ENCODE data around the gene MELTF. TPM values are rescaled to one million over a fixed set of nuclear protein-coding genes. Genes with fewer than 3 reads are reported as not detected.

MELTF gene
- total RNA-seq, 1 experiment from 2014 or later, result 18.7 TPM

GRCh38 chr3:197009532-197010019 lies 20.0 kb downstream of the MELTF start:
- intact Hi-C loops (cut with micrococcal nuclease; ENCODE audit: unreplicated experiment), result no loop called here
- BruUV-seq (replicated peaks), result no TSS peak
- CTCF ChIA-PET, result no interaction called here

DNA sequence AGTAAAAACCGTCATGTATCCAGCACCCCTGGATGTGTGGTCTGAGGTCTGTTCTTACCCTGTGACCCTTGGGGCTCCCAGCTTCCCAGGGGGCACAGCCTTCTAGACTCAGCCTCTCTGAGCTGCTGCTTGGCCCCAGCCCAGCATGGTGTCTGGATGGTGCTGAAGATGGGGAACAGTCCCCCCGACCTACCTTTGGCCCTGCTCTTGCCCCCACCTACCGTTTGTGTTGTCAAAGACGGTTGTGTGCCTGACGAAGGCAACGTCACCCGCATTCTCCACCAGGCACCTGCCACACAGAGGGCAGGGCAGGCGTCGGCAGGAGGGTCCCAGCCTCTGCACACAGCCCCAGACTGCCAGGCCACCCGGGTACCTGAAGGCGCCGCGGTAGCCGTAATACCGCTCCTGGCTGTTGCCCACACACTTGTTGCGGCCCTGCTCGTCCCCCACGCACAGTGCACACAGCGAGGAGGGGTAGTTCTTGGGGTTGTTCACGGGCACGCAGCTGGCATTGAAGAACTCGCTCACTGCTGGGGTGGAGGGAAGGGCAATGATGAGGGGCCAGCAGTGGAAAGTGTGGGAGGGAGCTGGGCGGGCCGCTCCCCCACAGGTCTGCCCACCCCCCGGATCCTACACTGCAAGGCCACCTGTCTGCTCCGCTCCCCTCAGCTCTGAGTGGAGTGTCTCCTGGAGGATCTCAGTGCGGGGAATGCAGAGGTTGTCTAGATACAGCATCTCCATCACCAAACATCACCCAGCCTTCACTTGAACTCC lies 21.0 kb downstream of the MELTF start:
- Histone ChIP-seq H3K4me3 (ENCODE audit: low read depth in 2 of 2, low read length in 2 of 2) (no peak overlapping the region), H3K36me3 (ENCODE audit: control insufficient read depth, insufficient read depth, low read length) (no peaks in the 10 kb centered on the region), H3K27me3 (ENCODE audit: control insufficient read depth, insufficient read depth, low read length) (no peaks in the 10 kb centered on the region), H3K27ac (ENCODE audit: low read length) (no peak overlapping the region), H3K4me1 (ENCODE audit: control insufficient read depth, insufficient read depth, low read length) (peaks cover 4% of the 10 kb centered on the region; the same call in 1 of the 2 replicates), H3K9me3 (ENCODE audit: control insufficient read depth, insufficient read depth, low read depth, low read length) (no peaks in the 10 kb centered on the region)
- ChIA-PET POLR2A (no interaction called here), CTCF (no interaction called here)
- no peak for ATAC-seq
- intact Hi-C loops (cut with micrococcal nuclease; ENCODE audit: unreplicated experiment) (no loop called here), in situ Hi-C loops (cut with HindIII; ENCODE audit: low pct_unique_long_range_greater_than_20kb, low sequenced_read_pairs) (no loop called here)
- DNase-seq (ENCODE audit: low read depth, low spot score), result no peak
- TF ChIP-seq TCF7L2 (IDR thresholded peaks at IDR 0.05; ENCODE audit: low read depth, low read length) (no peak), SIN3A (IDR thresholded peaks at IDR 0.05; ENCODE audit: borderline replicate concordance, insufficient read depth, low read depth, low read length) (no peak), CTCF (IDR thresholded peaks at IDR 0.05) (no peak), POLR2AphosphoS5 (IDR thresholded peaks at IDR 0.05; ENCODE audit: low read depth, low read length) (no peak)
- TF ChIP-seq, protein P1, sequence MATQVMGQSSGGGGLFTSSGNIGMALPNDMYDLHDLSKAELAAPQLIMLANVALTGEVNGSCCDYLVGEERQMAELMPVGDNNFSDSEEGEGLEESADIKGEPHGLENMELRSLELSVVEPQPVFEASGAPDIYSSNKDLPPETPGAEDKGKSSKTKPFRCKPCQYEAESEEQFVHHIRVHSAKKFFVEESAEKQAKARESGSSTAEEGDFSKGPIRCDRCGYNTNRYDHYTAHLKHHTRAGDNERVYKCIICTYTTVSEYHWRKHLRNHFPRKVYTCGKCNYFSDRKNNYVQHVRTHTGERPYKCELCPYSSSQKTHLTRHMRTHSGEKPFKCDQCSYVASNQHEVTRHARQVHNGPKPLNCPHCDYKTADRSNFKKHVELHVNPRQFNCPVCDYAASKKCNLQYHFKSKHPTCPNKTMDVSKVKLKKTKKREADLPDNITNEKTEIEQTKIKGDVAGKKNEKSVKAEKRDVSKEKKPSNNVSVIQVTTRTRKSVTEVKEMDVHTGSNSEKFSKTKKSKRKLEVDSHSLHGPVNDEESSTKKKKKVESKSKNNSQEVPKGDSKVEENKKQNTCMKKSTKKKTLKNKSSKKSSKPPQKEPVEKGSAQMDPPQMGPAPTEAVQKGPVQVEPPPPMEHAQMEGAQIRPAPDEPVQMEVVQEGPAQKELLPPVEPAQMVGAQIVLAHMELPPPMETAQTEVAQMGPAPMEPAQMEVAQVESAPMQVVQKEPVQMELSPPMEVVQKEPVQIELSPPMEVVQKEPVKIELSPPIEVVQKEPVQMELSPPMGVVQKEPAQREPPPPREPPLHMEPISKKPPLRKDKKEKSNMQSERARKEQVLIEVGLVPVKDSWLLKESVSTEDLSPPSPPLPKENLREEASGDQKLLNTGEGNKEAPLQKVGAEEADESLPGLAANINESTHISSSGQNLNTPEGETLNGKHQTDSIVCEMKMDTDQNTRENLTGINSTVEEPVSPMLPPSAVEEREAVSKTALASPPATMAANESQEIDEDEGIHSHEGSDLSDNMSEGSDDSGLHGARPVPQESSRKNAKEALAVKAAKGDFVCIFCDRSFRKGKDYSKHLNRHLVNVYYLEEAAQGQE (IDR thresholded peaks at IDR 0.05; ENCODE audit: insufficient read depth in 1 of 2, low read depth in 2 of 2, low read length in 1 of 2), result no peak
- no TSS peak for BruUV-seq (replicated peaks)

More at GRCh38 chr3:197009532-197010019, 20.0 kb downstream of the MELTF start:
- Histone ChIP-seq H3K4me1 (ENCODE audit: control insufficient read depth, insufficient read depth, low read length) (no peaks in the 10 kb centered on the region), H3K4me3 (ENCODE audit: low read depth in 2 of 2, low read length in 2 of 2) (no peak overlapping the region), H3K27ac (ENCODE audit: low read length) (no peak overlapping the region), H3K9me3 (ENCODE audit: control insufficient read depth, insufficient read depth, low read depth, low read length) (no peaks in the 10 kb centered on the region), H3K27me3 (ENCODE audit: control insufficient read depth, insufficient read depth, low read length) (no peaks in the 10 kb centered on the region), H3K36me3 (ENCODE audit: control insufficient read depth, insufficient read depth, low read length) (no peaks in the 10 kb centered on the region)
- DNase-seq (ENCODE audit: low read depth, low spot score) (no peak), ATAC-seq (no peak)
- POLR2A ChIA-PET, result no interaction called here
- TF ChIP-seq, protein P1 (IDR thresholded peaks at IDR 0.05; ENCODE audit: insufficient read depth in 1 of 2, low read depth in 2 of 2, low read length in 1 of 2), result no peak
- TF ChIP-seq CTCF (IDR thresholded peaks at IDR 0.05), result no peak
- TF ChIP-seq TCF7L2 (IDR thresholded peaks at IDR 0.05; ENCODE audit: low read depth, low read length), result no peak
- TF ChIP-seq SIN3A (IDR thresholded peaks at IDR 0.05; ENCODE audit: borderline replicate concordance, insufficient read depth, low read depth, low read length), result no peak
- no peak for TF ChIP-seq POLR2AphosphoS5 (IDR thresholded peaks at IDR 0.05; ENCODE audit: low read depth, low read length)
- in situ Hi-C loops (cut with HindIII; ENCODE audit: low pct_unique_long_range_greater_than_20kb, low sequenced_read_pairs), result no loop called here

Measured in Panc1 (cell line).